Activated T-cell treated with anti-CD3 and anti-CD28 coated beads, Interleukin-2, amount 50 U/mL, for 72 hours (primary cell): ENCODE data around the gene GSE1. TPM values are rescaled to one million over a fixed set of nuclear protein-coding genes. Genes with fewer than 3 reads are reported as not detected.
A peak's percentile ranks its signal among the peaks of the same experiment; 100 is the strongest.
"Not testable (repeated sequence)": the region's sequence is repeated elsewhere in the genome, so short reads cannot be mapped to it uniquely, and the experiment has no call there.

Experiments used
- ATAC-seq, 2 donors: fragments of 150-1000 bp; cut with Tn5 transposase; replicated peaks in 1 of 2; 2 replicates each; pipeline ENCODE4 v1.10.0; 2021; ENCODE audit warnings: moderate library complexity in 2 of 2, mild to moderate bottlenecking in 1 of 2
- DNase-seq, 2 donors: peaks; one replicate each; pipeline ENCODE4 v3.0.0; 2021 to 2022; ENCODE audit warnings: mixed read lengths in 1 of 2
- H3K27ac Mint-ChIP-seq: one replicate; pipeline ENCODE4 v1.8.0; 2022; ENCODE audit warnings: mild to moderate bottlenecking, moderate library complexity, mixed read lengths
- H3K27me3 Mint-ChIP-seq: one replicate; pipeline ENCODE4 v1.8.0; 2022; ENCODE audit warnings: low read depth, mixed read lengths
- H3K36me3 Mint-ChIP-seq, 2 donors: one replicate each; pipeline ENCODE4 v1.8.0; 2022; ENCODE audit warnings: mixed read lengths in 2 of 2, mild to moderate bottlenecking in 1 of 2; ENCODE audit not compliant: insufficient read depth in 2 of 2
- H3K4me1 Mint-ChIP-seq: one replicate; pipeline ENCODE4 v1.8.0; 2022; ENCODE audit warnings: low read depth, mixed read lengths
- H3K4me3 Mint-ChIP-seq, 2 donors: one replicate each; pipeline ENCODE4 v1.8.0; 2022; ENCODE audit warnings: mild to moderate bottlenecking in 2 of 2, mixed read lengths in 2 of 2, moderate library complexity in 2 of 2
- H3K9me3 Mint-ChIP-seq, 2 donors: one replicate each; pipeline ENCODE4 v1.8.0; 2022; ENCODE audit warnings: mixed read lengths in 2 of 2
- total RNA-seq, 2 donors: library from RNA; stranded (reverse); gene quantifications; one replicate each; pipeline ENCODE4 v1.2.3, GENCODE V29; 2022

Gene GSE1
- total RNA-seq, 2 donors from 2014 or later: 26.7 to 30.9 TPM

DNA sequence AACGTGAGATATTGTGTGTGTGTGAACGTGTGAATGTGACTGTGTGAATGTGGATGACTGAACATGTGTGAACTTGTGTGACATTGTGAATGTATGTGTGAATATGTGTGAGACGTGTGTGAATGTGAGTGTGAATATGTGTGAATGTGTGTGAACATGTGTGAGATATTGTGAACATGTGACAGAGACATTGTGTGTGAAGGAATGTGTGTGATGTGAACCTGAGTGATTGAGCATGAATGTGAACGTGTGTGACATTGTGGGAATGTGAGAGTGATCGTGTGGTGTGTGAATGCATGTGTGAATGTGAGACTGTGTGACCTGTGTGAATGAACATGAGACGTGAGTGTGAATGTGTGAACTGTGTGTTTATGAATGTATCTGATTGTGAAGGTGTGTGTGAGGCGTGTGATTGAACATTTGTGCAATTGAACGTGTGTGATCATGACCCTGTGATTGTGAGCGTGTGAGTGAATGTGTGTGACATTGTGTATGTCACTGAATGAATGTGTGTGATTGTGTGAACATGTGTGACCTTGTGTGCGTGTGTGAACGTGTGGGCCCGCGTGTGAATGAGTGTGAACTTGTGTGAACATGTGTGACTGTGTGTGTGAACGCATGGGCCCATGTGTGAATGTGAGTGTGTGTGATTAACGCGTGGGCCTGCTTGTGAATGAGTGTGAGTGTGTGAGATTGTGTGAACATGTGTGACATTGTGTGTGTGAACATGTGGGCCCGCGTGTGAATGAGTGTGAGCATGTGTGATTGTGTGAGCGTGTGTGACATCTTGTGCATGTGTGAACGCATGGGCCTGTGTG, 23.2 kb upstream of the GSE1 start:
- Mint-ChIP-seq H3K27me3 (no peaks in the 10 kb centered on the region), H3K9me3 (no peaks in the 10 kb centered on the region), H3K27ac (no peak overlapping the region), H3K36me3 (no peaks in the 10 kb centered on the region), H3K4me3 (no peak overlapping the region), H3K4me1 (no peaks in the 10 kb centered on the region)
- no peak for ATAC-seq
- DNase-seq: no peak

DNA sequence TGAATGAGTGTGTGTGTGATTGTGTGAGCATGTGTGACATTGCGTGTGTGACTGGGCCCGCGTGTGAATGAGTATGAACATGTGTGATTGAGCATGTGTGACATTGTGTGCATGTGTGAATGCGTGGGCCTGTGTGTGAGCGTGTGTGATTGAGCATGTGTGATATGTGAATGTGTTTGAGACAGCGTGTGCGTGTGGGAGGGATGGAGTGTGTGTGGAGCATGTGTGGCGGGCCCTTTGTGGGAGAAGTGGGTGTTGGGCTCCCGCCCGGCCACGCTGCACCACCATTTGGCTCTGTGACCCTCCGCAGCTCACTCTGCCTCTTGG, 22.7 kb upstream of the GSE1 start:
- Mint-ChIP-seq H3K27ac (no peak overlapping the region), H3K27me3 (no peaks in the 10 kb centered on the region), H3K4me1 (no peaks in the 10 kb centered on the region), H3K36me3 (no peaks in the 10 kb centered on the region), H3K4me3 (no peak overlapping the region), H3K9me3 (no peaks in the 10 kb centered on the region)
- DNase-seq (no peak), ATAC-seq (no peak)

- DNase-seq (no peak), ATAC-seq (no peak)
- Mint-ChIP-seq H3K27me3 (no peaks in the 10 kb centered on the region), H3K36me3 (no peaks in the 10 kb centered on the region), H3K4me3 (no peak overlapping the region), H3K9me3 (no peaks in the 10 kb centered on the region), H3K27ac (no peak overlapping the region), H3K4me1 (no peaks in the 10 kb centered on the region)
These were observed 21.7 kb upstream of the GSE1 start for GRCh38 chr16:85591381-85591780.

DNA sequence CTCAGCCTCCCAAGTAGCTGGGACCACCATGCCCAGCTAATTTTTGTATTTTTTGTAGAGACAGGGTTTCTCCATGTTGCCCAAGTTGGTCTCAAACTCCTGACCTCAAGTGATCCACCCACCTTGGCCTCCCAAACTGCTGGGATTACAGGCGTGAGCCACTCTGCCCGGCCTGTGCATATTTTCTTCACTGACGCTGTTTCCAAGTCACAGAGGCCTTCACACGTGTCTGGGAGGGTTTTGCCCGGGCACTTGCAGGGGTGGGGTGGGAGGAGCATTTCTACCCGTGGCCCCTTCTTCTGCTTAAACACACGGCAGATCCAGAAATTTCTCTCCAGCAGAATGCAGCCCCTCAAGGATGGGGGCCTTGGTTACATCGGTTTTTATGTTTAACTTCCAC, 20.8 kb upstream of the GSE1 start:
- H3K9me3 Mint-ChIP-seq, H3K4me3 Mint-ChIP-seq, ATAC-seq: not testable (repeated sequence)

DNA sequence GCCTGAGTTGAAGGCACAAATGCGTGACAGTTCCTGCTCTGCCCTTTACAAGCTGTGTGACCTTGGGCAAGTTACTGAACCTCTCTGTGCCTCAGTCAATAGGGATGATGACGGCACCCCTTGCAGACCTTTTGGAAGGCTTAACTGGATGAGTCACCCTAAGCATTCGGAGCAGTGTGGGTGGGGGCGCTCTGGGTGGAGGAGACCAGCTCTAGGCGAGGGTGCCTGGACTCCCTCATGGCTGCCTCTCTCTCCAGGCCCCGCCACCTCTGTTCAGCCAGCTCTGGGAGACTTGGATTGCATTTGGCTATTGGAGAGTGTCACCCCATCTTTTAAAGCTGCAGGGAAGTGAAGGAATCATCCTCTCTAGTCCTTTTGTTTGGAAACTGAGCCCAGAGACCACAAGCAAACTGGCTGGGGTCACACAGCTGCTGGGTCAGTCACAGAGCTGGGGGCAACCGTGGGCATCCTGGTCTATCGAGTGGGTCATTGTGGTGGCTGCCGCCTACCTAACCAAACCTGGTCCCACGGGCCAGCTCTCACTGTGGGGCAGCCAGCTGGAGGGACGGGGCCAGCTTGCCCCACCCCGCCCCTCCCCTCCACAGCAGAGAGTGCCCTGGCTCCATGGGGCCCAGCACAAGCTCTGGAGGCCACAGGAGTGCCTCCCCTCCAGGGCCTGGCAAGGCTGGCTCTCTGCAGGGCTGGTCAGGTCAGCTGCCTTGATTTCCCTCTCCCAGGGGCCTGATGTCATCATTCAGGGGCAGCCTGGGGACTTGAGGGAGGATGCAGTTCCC, 20.2 kb upstream of the GSE1 start:
- no peak for DNase-seq

More for the DNA sequence above, 20.8 kb upstream of the GSE1 start:
- H3K27me3 Mint-ChIP-seq, DNase-seq, H3K36me3 Mint-ChIP-seq, H3K27ac Mint-ChIP-seq, H3K4me1 Mint-ChIP-seq: not testable (repeated sequence)

GRCh38 chr16:85593494-85594221, 19.5 kb upstream of the GSE1 start:
- Mint-ChIP-seq H3K4me1 (no peaks in the 10 kb centered on the region), H3K9me3 (no peaks in the 10 kb centered on the region), H3K27me3 (no peaks in the 10 kb centered on the region), H3K4me3 (no peak overlapping the region), H3K36me3 (no peaks in the 10 kb centered on the region), H3K27ac (no peak overlapping the region)
- ATAC-seq (no peak), DNase-seq (no peak)

More for the DNA sequence above, 20.2 kb upstream of the GSE1 start:
- Mint-ChIP-seq H3K36me3 (no peaks in the 10 kb centered on the region), H3K4me1 (no peaks in the 10 kb centered on the region), H3K9me3 (no peaks in the 10 kb centered on the region), H3K4me3 (no peak overlapping the region), H3K27me3 (no peaks in the 10 kb centered on the region), H3K27ac (no peak overlapping the region)
- ATAC-seq: no peak

DNA sequence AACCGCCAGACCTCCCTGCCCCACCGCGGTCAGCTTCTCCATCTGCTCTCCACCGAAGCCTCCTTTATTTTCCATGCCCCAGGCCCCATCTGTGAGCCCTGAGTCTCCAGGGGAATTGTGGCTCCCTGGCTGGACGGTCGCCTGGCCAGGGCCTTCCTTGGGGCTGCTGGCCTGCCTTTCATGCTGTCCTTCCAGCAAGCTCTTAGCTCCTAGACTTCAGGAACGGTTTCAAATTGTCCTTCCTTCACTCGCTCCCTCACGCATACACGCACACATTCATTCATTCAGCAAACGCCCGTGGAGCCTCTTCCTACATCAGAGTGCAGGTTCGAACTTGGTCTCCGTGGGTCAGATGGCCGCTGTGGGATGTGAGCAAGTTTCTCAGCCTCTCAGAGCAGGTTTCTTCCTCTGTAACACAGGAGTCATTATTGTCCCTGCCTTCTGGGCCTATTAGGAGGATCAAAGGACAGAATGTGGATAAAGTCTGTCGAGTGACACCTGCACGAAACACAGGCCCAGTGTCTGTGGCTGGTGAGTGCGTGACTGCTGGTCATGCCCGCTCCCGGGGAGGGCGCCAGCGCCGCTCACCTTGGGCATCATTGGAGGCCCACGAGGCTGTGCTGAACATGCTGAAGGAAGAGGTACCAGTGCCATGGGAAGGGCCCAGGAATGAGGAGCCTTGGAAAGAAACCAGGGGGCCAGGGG, 18.7 kb upstream of the GSE1 start:
- no peaks in the 10 kb centered on the region for H3K4me1 Mint-ChIP-seq
- H3K27ac Mint-ChIP-seq: peak overlapping the region; percentile 56
- no peaks in the 10 kb centered on the region for H3K9me3 Mint-ChIP-seq
- ATAC-seq (no peak), DNase-seq (no peak)
- no peak overlapping the region for H3K4me3 Mint-ChIP-seq
- no peaks in the 10 kb centered on the region for H3K27me3 Mint-ChIP-seq
- H3K36me3 Mint-ChIP-seq: no peaks in the 10 kb centered on the region

DNA sequence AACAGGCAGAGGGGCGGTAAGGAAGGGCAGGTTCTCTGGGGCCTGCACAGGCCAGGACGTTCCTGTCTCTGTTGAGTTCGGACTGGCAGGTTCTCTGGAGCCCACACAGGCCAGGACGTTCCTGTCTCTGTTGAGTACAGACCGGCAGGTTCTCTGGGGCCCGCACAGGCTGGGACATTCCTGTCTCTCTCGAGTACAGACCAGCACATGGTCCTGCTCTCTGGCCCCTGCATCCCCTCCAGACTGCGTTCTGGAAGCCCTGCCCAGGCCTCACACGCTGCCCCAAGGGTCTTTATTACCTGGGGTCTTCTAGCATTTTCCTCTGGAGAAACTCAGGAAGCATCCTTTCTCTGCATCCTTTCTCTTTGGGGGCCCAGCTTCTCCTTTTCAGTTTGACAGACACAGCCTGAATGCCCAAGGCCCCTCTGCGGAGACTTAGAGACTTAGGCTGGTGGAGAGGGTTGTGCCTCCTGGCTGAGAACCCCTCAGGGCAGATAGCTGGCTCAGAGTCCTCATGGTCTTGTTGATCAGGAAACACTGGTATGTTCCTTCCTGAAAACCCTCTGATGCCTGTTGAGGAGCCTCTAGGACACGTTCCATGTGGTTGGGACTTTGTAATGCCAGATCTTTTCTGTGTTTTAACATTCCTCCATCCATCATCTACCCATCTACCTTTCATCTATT, 18.0 kb upstream of the GSE1 start:
- no peaks in the 10 kb centered on the region for H3K27me3 Mint-ChIP-seq
- no peak overlapping the region for H3K27ac Mint-ChIP-seq
- H3K4me1 Mint-ChIP-seq: no peaks in the 10 kb centered on the region
- DNase-seq (no peak), ATAC-seq (no peak)
- no peaks in the 10 kb centered on the region for H3K9me3 Mint-ChIP-seq
- H3K36me3 Mint-ChIP-seq: no peaks in the 10 kb centered on the region
- H3K4me3 Mint-ChIP-seq: no peak overlapping the region

GRCh38 chr16:85595812-85596502, 17.2 kb upstream of the GSE1 start:
- no peaks in the 10 kb centered on the region for H3K4me1 Mint-ChIP-seq
- H3K27me3 Mint-ChIP-seq: no peaks in the 10 kb centered on the region
- no peak overlapping the region for H3K4me3 Mint-ChIP-seq
- DNase-seq (no peak), ATAC-seq (no peak)
- H3K36me3 Mint-ChIP-seq: no peaks in the 10 kb centered on the region
- H3K27ac Mint-ChIP-seq: no peak overlapping the region
- no peaks in the 10 kb centered on the region for H3K9me3 Mint-ChIP-seq

- Mint-ChIP-seq H3K27ac (no peak overlapping the region), H3K36me3 (no peaks in the 10 kb centered on the region), H3K9me3 (no peaks in the 10 kb centered on the region), H3K4me1 (no peaks in the 10 kb centered on the region), H3K27me3 (no peaks in the 10 kb centered on the region), H3K4me3 (no peak overlapping the region)
- DNase-seq (no peak), ATAC-seq (no peak)
These were observed 15.0 kb upstream of the GSE1 start for GRCh38 chr16:85598141-85598540.

DNA sequence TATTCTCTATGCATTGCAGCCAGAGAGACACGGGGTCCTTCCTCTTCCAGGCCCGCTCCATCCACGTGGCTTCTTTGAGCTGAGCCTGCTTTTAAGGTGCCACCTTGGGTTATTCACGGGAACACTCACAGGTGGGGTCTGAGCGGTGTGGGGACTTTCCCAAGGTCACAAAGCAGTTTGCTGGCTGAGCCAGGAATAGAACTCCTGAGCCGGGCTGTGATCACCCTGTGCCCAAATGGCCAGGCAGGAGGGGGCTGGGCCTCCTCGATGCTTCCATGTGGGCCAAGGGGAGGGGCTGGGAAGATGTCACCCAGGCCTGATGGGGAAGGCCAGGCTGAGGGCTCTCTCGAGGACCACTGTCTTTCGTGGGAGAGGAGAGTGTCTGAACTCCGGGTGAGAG, 13.0 kb upstream of the GSE1 start:
- Mint-ChIP-seq H3K4me1 (no peaks in the 10 kb centered on the region), H3K36me3 (no peaks in the 10 kb centered on the region), H3K4me3 (no peak overlapping the region), H3K27me3 (no peaks in the 10 kb centered on the region), H3K27ac (no peak overlapping the region), H3K9me3 (no peaks in the 10 kb centered on the region)
- no peak for ATAC-seq
- DNase-seq: no peak
